ENCODE measurements around the gene SULT1A1. TPM values are rescaled to one million over a fixed set of nuclear protein-coding genes. Genes with fewer than 3 reads are reported as not detected.
"Not testable (repeated sequence)": the region's sequence is repeated elsewhere in the genome, so short reads cannot be mapped to it uniquely, and the experiment has no call there.

SULT1A1 gene
- total and polyA plus RNA-seq, 3 donors from 2014 or later: 34.9 to 50.9 (median 42.6) TPM

GRCh38 chr16:28623172-28623711 lies 13.4 kb upstream of the SULT1A1 start:
- intact Hi-C loops (cut with DNase I; ENCODE audit: low total_unique reads): loop anchor here (10.0 kb wide), 1 partner anchor 138 kb away; no protein-coding TSS in a partner anchor
- H3K27ac ChIP-seq: peak overlapping the region; percentile 34 to 39
- 0 to 2% methylated on average over 9 to 22 of the region's 68 CpGs for WGBS, 2 donors

DNA sequence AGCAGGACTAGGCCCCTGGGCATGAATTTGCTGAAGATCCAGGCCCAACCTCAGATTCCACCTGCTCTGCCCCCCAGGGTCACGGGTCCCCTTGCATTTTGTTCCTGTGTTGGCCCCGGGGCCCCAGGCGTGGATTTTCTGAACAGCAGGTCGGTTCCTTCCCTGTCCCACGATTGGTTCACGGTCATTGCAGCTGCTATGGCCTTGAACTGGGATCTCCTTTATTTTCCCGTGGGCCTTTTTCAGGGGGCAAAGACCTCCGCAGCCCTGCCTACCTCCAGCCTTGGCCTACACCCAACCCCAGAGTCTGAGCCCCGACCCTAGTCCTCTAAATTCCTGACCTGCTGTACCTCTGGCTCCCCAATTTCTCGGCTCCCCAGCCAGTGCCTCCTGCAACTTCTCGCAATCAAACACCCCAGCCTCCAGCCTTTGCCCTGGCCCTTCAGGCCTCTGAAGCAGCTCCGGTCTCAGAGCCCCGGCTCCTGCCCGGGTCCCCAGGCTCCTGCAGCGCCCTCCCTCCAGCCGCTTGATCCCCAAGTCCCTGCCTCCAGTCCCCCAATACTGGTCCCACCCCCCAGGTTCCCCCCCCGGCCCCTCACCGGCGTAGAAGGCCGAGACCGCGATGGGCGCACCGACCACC lies 12.8 kb upstream of the SULT1A1 start:
- H3K27me3 ChIP-seq; DNase-seq; H3K36me3 ChIP-seq (ENCODE audit: low read depth, missing control alignments); H3K9me3 ChIP-seq; H3K4me1 ChIP-seq: not testable (repeated sequence)
- peak overlapping the region; percentile 61 to 73 for H3K4me3 ChIP-seq
- H3K27ac ChIP-seq: peak overlapping the region; percentile 34 to 39
- 22 to 28% methylated on average over 16 to 24 of the region's 24 CpGs for WGBS, 2 donors
- intact Hi-C loops (cut with DNase I; ENCODE audit: low total_unique reads): loop anchor here (10.0 kb wide), 1 partner anchor 138 kb away; no protein-coding TSS in a partner anchor

More at GRCh38 chr16:28623172-28623711, 13.4 kb upstream of the SULT1A1 start:
- Histone ChIP-seq H3K36me3 (ENCODE audit: low read depth, missing control alignments) (no peaks in the 10 kb centered on the region), H3K4me3 (peak overlapping the region; percentile 61 to 73), H3K4me1 (peaks cover 4% of the 10 kb centered on the region), H3K27me3 (no peaks in the 10 kb centered on the region), H3K9me3 (no peaks in the 10 kb centered on the region)
- no peak for TF ChIP-seq CTCF (IDR thresholded peaks at IDR 0.05)
- TF ChIP-seq POLR2A (IDR thresholded peaks at IDR 0.05): no peak
- peak; percentile 53 for DNase-seq

DNA sequence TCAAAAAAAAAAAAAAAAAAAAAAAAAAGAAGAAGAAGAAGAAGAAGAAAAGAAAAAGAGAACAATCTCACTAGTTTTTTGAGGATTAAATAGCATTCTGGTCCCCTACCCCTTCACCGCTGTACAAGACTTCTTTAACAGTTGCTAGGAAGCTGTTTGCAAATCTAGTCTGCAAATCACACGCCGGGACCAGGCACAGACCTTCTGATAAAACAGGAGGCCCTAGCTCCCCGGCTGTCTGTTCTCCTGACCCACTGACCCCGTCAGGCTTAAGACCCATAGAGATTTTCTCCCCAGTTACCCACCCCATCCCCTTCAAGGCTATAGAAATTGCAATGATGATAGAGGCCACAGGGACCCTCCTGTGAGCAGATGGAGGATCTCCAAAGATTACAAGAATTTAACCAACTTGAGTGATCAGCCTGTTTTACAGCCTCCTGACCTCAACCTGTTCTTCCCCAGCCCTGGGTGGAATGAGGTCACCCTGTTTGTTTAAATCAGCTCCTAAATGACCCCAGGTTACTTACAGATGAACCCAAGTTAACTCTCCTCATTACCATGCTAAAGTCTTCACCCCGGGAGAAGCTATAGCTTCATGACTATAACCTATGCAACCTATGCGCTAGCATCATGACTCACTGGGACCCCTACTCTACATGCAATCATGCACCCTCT lies 11.8 kb upstream of the SULT1A1 start:
- no peak for DNase-seq
- H3K27me3 ChIP-seq: no peaks in the 10 kb centered on the region
- WGBS, 2 donors: 69 to 77% methylated on average over 7 of the region's 7 CpGs
- H3K9me3 ChIP-seq: no peaks in the 10 kb centered on the region
- H3K36me3 ChIP-seq (ENCODE audit: low read depth, missing control alignments): no peaks in the 10 kb centered on the region
- peaks cover 4% of the 10 kb centered on the region for H3K4me1 ChIP-seq
- no peak overlapping the region for H3K27ac ChIP-seq
- intact Hi-C loops (cut with DNase I; ENCODE audit: low total_unique reads): loop anchor here (10.0 kb wide), 1 partner anchor 137 kb away; no protein-coding TSS in a partner anchor
- TF ChIP-seq POLR2A (IDR thresholded peaks at IDR 0.05) (no peak), CTCF (IDR thresholded peaks at IDR 0.05) (no peak)
- H3K4me3 ChIP-seq: no peak overlapping the region

GRCh38 chr16:28620316-28620715 lies 10.5 kb upstream of the SULT1A1 start:
- not testable (repeated sequence) for DNase-seq; H3K9me3 ChIP-seq; H3K36me3 ChIP-seq (ENCODE audit: low read depth, missing control alignments); H3K4me1 ChIP-seq; H3K27ac ChIP-seq; H3K27me3 ChIP-seq; H3K4me3 ChIP-seq
- intact Hi-C loops (cut with DNase I; ENCODE audit: low total_unique reads): loop anchor here (10.0 kb wide), 1 partner anchor 136 kb away; no protein-coding TSS in a partner anchor
- WGBS, 2 donors: 84 to 90% methylated on average over 1 of the region's 1 CpG

GRCh38 chr16:28617874-28618273 lies 8.0 kb upstream of the SULT1A1 start:
- intact Hi-C loops (cut with DNase I; ENCODE audit: low total_unique reads): no loop called here
- 55 to 57% methylated on average over 4 of the region's 4 CpGs for WGBS, 2 donors
- H3K36me3 ChIP-seq (ENCODE audit: low read depth, missing control alignments): no peaks in the 10 kb centered on the region
- TF ChIP-seq POLR2A (IDR thresholded peaks at IDR 0.05) (no peak), CTCF (IDR thresholded peaks at IDR 0.05) (no peak)
- no peak overlapping the region for H3K27ac ChIP-seq
- no peaks in the 10 kb centered on the region for H3K27me3 ChIP-seq
- H3K9me3 ChIP-seq: no peaks in the 10 kb centered on the region
- H3K4me3 ChIP-seq: no peak overlapping the region
- no peak for DNase-seq
- H3K4me1 ChIP-seq: peaks cover 4% of the 10 kb centered on the region
